Activated naive CD4-positive, alpha-beta T cell (primary cell): ENCODE measurements around the gene QRICH1.

Experiments
- DNase-seq, 4 experiments: peaks; one replicate each; lab custom pipeline; 2025; lab: John Stamatoyannopoulos, UW

Gene QRICH1

DNA sequence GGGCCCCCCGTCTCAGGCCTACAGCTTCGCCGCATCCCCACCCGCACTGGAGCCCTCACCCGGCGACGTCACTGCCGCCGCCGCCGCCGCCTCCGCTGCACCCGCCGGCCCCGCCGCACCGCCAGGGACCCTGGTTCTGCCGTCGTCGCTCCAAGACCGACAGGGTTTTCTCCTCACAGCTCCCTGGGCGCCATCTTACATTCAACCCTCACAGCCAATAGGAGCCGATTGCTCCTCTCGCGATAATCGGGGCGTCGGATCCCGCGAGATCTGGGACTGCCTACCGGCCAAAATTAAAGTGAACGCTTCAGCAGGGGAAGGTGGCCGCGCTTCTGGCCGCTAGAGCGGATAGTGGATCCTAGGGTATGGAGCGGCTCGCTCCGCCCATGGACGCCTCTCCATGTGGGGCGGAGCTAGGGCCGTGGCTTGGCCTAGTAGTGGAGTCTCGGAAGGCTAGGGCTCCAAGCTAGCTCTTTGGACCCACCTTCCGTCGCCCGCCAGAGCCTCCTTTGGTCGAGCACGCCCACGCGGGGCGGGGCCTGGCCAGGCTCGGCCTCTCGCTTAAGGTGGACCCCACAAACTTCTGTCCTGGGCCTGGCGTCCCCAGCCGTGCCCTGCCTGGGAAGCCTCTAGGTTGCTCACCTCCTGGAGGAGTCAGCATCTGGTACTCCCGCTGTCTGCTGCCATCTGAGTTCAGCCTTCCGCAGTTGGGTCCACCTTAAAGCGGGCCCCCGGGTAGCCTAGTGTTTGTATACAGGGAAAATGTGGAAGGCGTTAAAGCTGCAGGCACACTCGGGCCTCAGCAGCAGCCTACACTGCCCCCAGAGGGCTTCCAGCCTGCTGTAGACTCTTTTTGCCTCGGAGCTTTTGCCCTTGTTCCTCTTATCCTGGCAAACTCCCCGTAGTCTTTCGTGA lies at the start of gene QRICH1:
TSS of gene QRICH1 (minus strand) at position 219 of the 915 bp plus-strand sequence. CDS start 17,054 bp downstream, outside the sequence.
- peak; percentile 89 to 97 (median 94) for DNase-seq

DNA sequence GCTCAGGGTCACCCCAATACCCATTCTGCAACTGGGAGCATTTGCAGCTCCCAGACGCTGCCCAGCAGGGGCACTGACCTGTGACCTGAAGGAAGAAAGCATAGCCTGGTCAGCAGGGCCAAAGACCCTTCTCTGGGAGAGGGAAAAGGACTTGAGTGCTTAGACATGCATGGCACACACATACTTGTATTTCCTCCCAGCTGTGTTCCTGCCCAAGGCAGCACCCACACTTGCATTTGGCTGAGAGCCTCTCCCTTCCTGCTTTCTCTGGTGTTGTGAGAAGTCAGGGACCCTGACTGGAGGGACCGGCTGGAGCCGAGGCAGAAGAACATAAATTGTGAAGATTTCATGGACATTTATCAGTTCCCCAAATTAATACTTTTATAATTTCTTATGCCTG lies 46.2 kb upstream of the QRICH1 start:
- DNase-seq = no peak

DNA sequence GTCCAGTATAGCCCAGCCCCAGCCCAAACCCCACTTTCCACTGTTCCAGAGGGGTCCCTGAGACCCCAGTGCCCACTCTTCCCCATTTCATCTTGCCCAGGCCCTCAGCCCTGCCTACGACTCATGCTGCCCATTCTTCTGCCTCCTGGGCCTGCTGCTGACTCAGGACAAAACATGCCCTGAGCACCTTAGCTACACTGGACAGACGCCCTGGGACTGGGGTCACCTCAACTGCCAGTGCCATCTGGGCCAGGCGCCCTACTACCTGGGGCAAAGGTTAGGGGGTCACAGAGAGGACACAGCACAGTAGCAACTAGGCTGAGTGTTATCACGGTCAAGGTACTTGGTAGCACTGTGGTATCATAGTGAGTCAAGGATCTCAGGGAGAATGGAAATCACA lies 41.6 kb upstream of the QRICH1 start:
- no peak for DNase-seq

DNA sequence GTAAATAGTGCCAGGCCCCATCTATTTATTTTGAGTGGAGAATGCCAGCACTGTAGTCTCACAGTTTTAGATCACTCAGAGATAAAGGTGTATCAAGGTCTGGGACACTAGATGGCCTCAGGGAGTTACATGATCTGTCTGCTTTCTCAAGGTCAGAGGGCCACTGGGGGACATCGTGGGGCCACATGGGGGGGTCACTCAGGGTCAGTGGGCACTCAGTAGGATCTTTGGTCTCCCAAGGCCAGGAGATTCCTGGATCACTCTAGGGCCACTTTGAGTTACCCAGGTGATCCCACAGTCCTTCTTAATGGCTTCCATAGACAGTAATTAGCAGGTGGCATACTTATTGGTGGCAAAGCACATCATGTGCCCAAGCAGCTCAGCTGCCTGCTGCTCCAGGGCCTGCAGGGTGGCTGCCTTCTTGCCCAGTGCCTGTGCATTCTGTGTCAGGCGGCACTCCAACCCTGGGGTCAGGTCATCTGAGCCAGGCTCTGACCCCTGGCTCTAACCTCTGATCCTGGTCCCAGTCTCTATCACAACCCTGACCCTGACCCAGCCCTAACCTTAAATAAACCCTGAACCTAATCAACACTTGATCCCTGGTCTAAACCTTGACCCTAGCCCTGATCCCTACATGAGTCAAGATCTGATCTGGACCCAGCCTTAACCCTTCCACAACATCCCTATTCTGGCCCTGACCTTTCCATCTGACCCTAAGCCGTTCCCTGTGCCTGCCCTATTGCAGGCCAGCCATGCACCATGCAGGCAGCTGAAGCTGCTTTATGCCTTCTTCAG lies 40.8 kb upstream of the QRICH1 start:
- no peak for DNase-seq

DNA sequence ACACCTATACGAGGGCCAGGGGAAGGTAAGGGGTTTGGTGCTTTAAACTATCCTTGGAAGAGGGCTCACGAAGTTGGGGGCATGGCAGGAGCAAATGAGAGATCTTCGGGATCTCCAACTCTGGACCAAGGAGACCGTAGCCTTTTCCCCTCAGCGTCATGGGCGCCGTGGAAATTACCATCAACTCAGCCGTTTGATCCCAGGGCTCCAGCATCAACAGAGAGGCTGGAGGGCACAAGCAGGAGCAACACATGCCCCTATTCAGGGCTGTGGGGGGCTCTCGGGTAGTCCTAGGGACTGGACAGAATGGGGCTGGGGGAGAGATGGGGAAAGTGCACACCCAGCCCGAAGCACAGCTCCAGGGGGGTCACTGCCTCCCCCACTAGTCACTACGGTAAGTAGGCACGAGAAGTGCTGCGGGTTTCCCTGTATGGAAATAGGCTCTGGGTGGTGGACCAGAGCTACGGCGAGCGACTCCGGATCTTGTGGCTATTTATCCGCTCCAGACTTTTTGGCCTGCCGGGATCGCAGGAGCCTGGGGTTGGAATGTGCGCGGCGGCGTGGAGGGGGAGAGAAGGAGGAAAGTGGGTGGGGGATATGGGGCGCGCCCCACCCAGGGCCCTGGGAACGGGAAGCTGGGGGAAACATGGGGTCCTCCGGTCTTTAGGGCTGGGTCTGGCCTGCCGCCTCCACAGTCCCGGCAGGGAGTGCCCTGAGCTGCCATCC lies 39.5 kb upstream of the QRICH1 start:
- no peak for DNase-seq

DNA sequence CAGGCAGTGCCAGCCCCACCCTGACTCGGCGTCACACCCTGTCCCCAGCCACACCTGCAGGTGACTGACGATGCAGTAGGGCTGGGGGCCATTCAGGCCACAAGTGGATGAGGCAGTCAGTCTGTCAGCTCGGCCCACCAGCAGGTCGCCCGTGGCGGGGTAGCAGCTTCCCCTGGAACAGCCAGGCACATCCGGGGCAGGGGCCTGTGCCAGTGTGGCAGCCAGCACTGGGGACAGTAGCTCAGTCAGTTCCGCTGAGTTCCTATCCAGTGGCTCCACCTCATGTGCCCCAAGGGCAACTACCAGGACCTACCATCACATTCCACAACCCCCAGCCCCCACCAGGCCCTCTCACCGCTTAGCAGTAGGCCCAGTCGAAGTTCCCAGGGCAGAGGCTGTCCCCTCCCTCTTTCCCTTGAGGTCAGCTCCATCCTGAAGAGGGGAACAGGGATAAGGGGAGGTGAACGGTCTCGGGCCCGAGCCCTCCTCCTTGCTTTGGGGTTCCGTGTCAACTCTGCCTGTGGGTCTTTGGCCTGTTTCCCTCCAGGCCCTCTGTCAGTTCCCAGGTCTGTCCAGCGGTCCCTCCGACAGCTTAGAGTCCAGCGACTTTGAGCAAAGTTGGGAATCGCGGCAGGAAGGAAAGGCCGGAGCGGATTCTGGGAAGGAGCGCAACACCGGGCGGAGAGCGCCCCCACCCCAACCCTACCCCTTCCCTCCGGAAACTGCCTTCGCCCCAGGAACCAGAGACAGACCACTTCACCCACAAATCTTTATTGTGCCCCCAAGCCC lies 38.8 kb upstream of the QRICH1 start, which contains the start of gene LAMB2:
TSS of gene LAMB2 (minus strand) at position 614 of the 789 bp plus-strand sequence. CDS start at position 431, 183 bp downstream.
- no peak for DNase-seq

DNA sequence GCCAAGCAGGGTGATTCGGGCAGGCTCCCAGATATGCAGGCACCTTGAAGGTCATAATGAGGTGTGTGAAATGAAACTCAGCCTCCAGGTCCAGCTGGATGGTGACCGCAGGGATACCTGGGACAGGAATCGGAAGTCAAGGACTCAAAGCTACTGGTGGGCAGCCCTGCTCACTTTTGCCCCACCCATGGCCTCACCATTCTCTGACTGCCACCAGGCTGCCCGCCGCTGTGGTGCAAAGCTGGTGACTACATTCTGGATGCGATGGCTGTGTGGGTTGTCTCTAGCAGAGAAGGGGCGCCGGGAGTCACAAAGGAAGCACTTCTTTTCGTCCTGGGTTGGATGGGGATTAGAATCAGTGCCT lies 38.2 kb upstream of the QRICH1 start:
- DNase-seq = no peak

DNA sequence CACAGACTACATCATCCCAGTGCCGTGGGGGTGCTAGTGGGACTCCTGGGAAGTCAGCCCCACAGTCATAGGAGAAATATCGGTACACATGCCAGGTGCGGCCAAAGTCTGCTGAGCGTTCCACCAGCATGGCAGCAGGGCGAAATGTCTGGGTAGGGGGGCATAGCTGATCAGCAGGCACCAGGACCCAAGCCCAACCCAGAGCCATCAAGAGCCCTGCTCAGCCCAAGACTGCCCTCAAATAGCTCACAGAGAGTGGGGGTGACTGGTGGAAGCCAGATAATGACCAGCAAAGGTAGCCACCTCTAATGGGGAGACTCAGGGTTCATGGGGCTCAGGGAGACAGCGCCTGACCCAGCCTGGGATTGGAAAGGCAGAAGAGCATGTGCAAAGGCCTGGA lies 37.7 kb upstream of the QRICH1 start:
- DNase-seq = no peak

DNA sequence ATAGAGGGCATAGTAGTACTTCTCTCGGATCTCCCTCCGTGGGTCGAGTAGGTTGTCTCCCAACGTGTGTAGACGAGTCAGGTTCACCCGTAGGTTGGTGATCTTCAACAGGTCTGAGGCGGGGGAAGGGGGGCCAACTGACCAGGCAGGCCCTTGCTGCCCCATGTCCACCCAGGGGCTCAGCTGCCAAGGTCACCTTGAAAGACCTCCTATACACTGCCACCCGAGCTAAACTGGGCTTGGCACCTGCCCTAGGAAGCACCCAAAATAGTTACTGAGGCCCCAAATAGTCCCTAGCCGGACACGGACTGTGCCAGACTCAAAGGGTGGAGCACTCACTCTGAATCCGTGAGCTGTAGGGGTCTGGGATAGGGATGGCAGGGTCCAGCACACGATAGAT lies 37.2 kb upstream of the QRICH1 start:
- no peak for DNase-seq

DNA sequence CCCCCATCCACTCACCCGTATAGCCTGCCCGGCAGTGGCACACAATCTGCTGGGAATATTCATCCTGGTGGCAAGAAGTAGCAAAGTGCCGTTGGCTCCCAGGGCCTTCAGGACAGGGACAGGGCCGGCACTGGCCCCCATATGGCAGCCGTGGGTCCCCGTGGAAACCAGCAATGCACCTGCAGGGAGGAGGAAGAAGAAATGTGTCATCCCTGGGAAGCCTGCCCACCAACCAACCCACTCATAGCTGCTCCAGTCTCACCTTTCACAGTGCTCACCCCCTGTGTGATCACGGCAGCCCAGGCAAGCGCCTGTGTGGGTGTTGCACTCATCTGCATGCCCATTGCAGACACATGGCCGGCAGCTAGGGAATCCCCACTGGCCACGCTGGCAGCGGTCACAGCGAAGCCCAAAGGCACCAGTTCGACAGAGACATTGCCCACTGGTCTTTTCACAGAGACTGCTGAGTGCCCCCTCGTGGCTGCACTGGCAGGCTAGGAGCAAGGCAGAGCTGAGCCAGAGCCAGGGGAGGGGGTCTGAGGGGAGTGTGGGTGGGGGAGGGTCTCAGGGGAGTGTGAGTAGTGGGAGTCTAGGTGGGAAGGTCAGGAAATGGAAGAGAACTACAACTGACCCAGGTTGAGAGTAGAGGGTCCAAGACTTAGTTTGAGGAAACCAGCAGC lies 31.3 kb upstream of the QRICH1 start:
- no peak for DNase-seq

DNA sequence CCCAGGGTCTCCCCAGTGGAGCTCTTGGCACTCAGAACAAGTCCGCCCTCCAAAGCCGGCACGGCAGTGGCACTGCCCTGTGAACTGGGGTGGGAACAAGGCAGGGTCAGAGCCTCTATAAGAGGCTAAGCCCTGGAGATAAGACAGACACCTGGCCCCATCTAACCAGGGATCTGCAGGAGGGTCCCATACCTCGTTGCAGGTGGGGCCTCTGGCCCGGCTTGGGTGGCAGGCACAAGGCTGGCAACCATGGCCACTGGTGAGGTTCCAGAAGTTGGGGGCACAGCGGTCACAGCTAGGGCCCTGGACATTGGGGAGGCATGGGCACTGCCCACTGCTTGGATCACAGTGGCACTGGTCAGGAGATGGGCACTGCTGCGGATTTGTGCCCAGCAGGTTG lies 30.3 kb upstream of the QRICH1 start:
- DNase-seq = no peak

DNA sequence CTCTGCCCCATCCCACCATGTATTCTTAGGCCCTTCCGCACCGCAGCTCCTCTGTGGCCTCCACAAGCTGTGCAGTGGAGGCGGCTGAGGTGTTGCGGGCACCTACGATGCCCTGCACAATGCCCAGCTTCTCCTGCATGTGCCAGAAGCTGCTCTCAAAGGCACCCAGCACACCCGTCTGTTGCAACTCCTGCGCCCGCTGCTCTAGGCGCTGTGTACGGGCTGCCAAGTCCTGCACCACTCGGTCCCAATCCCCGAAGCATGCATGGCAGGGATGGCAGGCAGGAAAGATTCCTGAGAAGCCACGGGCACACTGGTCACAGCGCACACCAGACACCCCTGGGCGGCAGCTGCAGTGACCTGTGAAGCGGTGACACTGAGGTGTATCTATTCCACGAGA lies 29.8 kb upstream of the QRICH1 start:
- no peak for DNase-seq

DNA sequence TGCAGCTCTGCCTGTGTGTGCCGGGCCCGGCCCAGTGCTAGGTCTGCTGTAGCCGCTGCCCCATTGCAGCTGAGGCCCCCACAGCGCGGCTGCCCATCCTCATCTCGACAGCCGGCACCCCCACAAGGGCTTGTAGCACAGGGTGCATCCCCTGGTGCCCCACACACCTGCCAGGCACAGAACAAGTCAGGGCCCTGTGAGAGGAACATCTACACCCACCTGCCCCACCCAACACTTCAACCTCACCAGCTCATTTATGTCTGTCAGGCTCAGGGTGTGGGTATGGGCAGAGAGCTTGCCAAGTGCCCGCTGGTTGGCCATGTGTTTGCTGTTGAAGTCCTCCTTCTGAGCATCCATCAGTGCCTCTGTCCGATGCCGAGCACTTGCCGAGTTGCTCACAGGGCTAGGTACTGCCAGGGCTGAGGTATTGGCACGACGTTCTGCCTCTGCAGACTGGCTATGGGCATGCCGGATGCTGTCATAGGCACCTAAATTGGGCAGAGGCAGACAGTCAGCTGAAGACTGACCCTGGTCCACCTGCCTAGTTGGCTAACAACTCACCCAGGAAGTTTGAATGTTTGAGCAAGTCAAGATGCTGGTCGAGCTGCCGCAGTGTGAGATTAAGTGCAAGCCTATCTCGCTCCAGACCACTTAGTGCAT lies 29.1 kb upstream of the QRICH1 start:
- no peak for DNase-seq

GRCh38 chr3:49122451-49122850 lies 28.6 kb upstream of the QRICH1 start:
- DNase-seq = no peak

DNA sequence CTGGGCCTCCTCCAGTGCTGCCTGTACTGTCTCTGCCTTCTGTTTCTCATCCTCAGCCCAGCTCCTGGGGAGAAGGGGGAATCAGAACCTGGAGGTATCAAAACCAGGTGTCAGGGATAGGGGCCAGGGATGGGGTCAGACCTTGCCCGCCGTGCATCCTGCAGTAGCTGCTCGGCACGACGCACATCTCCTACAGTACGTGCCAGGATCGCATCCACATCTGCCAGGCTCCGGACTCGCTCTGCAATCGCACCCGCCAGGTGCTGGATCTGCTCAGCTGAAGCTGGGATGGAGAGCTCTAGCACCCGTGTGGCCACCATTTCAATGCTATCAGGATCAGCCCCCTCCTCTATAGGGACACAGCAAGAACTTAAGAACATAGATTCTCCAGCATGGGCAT lies 28.2 kb upstream of the QRICH1 start:
- DNase-seq = no peak

DNA sequence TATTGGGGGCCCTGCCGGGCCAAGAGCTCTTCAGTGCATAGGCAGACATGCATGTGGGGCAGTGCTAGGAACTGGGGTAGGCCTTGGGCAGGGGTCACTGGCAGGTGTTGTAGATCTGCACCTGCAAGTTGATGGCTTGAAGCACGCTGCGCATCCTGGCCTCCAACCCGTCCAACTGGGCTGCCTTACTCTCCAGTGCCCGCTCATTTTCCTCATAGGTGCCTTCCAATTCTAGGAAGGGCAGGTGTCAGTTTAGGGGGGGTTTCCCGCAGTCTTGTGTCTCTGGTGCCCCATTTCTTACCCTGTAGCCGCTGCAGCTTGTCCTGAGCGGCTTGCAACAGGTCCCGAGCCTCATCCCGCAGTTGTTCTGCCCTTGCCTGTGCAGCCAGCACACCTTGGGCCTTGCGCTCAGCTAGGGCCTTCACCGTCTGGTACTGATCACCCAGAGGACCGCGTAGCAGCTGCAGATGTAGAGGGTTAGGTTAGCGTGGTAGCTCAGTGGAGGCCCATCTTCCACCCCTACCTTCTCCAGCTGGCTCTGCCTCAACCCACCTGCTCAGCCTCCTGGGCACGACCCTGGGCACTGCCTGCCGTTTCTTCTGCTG lies 27.4 kb upstream of the QRICH1 start:
- DNase-seq = no peak

DNA sequence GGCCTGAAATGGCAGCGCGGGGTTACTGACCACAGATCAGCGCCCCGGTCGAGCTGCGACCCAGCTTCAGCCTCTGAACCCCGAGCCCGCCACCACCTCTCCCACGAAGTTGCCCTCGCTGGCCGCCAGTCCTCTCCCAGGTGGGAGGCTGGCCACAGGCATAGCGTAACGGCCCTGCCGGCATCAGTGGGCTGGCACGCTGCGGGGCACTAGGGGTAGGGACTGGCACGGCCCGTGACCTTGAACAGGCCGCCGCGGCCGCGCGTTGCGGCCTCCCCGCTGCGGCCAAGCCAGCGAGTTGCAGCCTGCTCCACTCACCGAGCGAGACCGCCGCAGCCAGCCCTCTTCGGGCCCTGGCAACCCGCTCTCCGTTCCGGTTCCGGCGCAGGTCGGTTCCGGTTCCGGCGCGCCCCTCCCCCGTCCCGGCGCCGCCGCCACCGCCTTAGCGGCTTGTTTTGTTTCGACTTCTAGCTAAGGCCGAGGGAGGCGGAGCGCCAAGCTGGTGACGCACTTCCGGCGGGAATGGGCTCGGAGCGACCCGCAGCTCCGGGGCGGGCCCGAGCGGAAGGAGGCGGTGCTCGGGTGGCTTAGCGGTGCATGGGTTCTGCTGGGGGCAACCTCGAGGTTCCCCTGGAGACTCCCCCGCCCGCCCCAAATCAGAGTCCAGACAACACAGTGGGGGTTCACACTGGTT lies 26.7 kb upstream of the QRICH1 start, which contains the start of gene USP19:
TSS of gene USP19 (minus strand) at position 386 of the 694 bp plus-strand sequence. CDS start 1,678 bp downstream, outside the sequence.
- peak; percentile 74 to 93 (median 86) for DNase-seq

GRCh38 chr3:49120096-49120437 lies 26.2 kb upstream of the QRICH1 start:
- no peak for DNase-seq

- DNase-seq = no peak
These were observed 25.6 kb upstream of the QRICH1 start for GRCh38 chr3:49119439-49119838.
